HK-2 (cell line): Measurements from ENCODE around the gene MYB.
"Not testable (repeated sequence)": the region's sequence is repeated elsewhere in the genome, so short reads cannot be mapped to it uniquely, and the experiment has no call there.

Source experiments
- DNase-seq: peaks from one replicate; pipeline ENCODE4 v3.0.0-alpha.2; 2018; ENCODE audit not compliant: unreplicated experiment

Gene MYB

DNA sequence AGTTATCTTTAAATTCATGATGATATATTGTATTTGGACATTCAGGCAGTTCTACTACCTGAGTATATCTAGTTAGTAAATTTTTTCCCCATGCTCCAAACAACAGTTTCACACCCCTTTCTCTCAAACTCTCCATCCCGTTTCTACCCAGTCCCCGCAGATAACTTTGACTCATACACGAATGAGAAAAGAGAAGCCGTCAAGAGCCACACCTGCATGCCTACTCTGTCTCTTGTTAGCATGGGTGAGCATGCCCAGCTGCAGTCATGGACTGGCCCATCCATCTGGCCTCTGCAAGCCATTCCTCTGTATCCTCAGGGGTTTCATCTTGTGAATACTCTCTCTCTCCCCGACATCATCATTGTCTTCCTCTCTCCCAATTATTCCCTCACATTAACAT lies 41.5 kb downstream of the MYB start:
- DNase-seq, result no peak

GRCh38 chr6:135224037-135224647 lies 43.0 kb downstream of the MYB start:
- no peak for DNase-seq

DNA sequence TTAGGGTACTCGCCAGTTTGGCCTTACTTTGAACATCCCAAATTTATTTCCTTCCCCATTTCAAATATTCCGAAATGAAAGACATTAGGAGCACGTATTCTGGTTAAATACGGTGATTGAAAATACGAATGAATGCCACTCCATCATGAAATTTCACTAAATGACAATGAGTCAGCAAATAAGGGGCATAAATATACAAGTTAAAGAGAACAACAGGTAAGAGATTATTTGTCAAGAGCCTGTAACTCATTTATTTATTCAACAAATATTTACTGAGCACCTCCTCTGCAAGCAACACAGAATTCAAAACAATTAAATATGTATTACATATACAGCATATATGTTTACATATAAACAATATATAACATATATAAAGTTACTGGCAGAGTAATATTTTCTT lies 44.8 kb downstream of the MYB start:
- DNase-seq, result no peak

- DNase-seq, result no peak
These were observed 45.4 kb downstream of the MYB start for GRCh38 chr6:135226537-135226936.

GRCh38 chr6:135227349-135227748 lies 46.2 kb downstream of the MYB start:
- no peak for DNase-seq

DNA sequence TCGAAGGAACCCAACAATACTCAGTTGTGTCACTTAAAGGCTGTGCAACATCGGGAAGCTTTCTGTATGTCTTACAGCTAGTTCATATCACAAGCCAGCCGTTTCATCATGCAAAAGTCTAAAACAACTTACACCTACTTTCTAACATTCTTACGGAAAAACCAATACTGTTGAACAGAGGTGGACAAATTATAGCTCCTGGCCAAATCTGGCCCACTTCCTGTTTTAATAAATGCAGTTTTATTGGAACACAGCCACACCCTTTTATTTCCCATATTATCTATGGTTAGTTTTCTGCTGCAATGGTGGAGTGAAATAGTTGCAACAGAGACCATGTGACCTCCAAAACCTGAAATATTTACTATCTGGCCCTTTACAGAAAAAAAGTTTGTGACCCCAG lies 46.6 kb downstream of the MYB start:
- no peak for DNase-seq

DNA sequence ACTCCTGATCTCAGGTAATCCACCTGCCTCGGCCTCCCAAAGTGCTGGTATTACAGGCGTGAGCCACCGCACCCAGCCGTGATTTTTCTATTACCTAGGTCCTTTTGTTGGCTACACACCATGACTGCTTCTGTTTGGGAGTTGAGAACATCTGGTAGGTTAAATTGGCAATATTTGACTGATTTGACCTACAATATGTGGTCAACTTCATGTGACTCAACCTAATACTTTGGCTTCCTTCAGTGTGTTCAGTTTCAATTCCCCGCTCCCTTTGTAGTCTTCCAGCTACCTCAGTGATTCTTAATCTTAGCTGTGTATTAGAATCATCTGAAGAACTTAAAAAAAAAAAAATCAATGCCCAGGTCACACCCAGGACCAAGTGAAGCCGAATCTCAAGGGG lies 47.4 kb downstream of the MYB start:
- DNase-seq, result no peak

DNA sequence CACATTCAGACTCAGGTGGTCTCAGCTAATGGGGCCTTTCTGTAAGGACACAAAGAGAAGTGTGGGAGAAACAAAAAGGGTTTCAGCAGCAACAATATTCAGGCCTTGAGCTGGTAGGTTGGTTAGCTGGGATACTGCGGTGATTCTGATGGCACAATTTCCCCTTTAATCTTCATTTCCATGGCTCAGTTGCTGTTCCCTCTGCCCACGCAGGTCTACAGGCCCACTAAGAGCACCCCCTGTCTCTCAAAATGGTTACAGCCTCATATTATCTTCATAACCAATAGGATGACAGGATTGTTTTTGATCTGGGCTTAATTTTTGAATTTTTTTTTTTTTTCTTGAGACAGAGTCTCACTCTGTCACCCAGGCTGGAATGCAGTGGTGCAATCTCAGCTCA lies 48.9 kb downstream of the MYB start:
- DNase-seq, result no peak

- DNase-seq, result no peak
These were observed 49.8 kb downstream of the MYB start for GRCh38 chr6:135230711-135231468.

GRCh38 chr6:135231469-135231844 lies 50.3 kb downstream of the MYB start:
- DNase-seq, result no peak

GRCh38 chr6:135233686-135234491 lies 52.8 kb downstream of the MYB start:
- DNase-seq, result no peak

DNA sequence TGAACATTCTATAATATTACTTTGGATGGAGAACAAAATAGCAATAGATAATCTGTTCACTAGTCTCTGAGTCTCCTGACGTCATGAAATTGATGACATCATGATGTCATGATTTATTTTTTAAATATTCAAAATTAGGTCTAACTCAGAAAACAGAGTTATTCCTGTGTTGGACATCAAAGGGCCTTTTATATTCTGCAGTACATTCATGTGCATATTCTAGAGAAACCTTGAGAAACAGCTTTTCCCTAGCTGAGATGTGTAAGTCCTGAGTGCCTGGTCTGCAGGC lies 53.3 kb downstream of the MYB start:
- no peak for DNase-seq

GRCh38 chr6:135235716-135236115 lies 54.6 kb downstream of the MYB start:
- DNase-seq, result no peak

GRCh38 chr6:135236319-135236718 lies 55.2 kb downstream of the MYB start:
- DNase-seq, result no peak

DNA sequence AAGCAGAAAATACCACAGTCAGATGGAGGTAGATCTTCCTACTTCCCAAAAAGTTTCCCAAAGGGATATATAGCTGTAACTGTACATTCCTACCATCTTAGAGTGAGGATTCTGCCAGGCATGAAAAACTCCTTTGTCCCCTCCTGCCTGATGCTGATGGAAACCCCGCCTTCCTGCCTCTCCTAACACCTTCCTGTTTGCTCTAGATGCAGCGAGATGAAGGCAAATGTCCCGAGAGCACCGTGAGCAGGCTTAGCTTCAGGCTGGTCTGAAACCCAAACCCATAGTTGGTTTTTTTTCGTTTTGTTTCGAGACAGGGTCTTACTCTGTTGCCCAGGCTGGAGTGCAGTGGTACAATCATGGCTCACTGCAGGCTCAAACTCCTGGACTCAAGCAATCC lies 55.6 kb downstream of the MYB start:
- DNase-seq, result no peak

DNA sequence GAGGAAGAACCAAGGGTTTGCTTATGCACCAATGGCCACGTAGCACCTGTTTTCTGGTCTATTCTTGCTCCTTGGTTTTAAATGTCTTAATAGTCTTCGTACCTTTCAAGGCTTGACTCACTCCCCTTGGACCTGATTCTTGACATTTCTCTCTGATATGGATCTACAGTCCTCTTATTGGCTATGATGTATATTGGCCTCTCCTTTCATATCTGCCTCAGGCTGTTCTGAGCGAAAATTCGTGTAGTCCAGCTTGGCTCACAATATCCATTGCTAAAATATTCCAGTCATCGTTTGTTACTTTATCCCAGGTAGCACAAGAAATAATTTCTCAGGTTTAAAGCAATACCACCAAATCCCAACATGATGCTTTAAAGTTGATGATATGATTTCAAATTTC lies 59.6 kb downstream of the MYB start:
- DNase-seq, result no peak

DNA sequence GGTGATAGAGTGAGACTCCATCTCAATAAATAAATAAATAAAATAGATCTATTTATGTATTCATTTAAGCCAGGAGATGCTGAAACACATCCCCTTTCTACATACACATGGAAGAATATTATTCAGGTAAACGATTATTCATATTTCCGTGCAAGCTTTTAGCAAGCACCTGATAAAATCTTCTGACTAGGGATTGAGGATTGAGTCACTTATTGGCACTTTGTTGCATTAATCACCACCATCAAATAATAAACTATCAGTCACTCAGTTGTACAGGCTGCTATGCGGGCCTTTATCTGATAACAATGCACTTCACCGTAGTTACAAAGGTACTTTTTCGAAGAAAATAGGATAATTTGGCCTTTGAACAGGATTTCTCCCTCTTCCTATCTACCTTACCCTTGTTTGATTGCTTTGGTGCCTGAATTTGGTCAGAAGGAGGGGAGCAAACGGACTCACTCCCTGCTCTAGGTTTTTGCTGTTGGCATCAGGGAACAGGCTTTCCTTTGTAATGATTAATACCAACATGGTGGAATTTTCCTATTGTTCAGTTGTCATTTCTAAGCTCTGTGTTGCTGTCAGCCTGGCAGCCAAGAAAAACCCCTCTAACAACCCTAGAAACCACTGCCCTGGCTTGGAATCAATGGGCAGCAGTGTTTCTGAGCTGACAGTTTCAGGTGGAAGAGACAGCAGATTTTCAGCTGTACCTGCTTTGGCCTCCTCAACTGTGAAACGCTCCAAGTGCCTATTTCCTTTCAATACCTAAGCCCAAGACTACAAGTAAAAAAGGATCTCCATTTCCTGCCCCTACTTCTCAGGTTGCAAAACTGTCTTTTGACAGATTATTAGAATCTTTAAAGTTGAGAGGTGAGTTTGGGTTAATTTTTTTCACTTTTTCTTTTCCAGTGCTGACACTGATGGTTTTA lies 63.0 kb downstream of the MYB start:
- DNase-seq, result no peak

DNA sequence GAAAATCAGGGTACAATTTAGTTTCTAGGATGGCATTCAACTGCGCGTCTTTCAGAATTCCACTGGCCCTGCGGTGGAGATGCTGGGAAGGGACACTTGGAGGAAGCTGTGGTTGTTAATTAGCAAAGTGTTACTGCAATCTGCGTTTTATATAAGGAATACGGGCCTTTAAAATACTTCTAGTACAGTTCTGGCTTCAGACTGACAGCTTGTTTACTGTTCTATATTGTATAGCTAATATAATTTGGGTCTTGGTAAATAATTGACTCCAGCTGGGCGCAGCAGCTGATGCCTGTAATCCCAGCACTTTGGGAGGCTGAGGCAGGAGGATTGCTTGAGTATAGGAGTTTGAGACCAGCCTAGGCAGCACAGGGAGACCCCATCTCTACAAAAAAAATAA lies 63.7 kb downstream of the MYB start:
- DNase-seq, result no peak

DNA sequence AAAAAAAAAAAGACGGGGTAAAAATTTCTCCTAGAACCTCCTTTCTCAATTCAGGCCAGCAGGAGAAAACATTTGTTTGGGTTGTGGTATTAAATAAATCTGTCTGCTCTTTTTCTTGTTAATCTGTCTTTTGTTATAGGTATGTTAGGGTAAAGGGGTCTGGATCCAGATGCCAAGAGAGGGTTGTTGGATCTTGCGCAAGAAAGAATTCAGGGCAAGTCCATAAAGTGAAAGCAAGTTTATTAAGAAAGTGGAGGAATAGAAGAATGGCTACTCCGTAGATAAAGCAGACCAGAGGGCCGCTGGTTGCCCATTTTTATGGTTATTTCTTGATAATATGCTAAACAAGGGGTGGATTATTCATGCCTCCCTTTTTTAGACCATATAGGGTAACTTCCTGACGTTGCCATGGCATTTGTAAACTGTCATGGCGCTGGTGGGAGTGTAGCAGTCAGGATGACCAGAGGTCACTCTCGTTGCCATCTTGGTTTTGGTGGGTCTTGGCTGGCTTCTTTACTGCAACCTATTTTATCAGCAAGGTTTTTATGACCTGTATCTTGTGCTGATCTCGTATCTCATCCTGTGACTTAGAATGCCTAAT lies 65.4 kb downstream of the MYB start:
- not testable (repeated sequence) for DNase-seq

GRCh38 chr6:135250234-135250633 lies 69.1 kb downstream of the MYB start:
- no peak for DNase-seq

- no peak for DNase-seq
These were observed 69.8 kb downstream of the MYB start for GRCh38 chr6:135250751-135251497.
